ENCODE measurements around the gene BIVM. TPM values are rescaled to one million over a fixed set of nuclear protein-coding genes. Genes with fewer than 3 reads are reported as not detected.

BIVM gene
- 10 to 100 TPM; 20.2 to 38.9 TPM for total RNA-seq

DNA sequence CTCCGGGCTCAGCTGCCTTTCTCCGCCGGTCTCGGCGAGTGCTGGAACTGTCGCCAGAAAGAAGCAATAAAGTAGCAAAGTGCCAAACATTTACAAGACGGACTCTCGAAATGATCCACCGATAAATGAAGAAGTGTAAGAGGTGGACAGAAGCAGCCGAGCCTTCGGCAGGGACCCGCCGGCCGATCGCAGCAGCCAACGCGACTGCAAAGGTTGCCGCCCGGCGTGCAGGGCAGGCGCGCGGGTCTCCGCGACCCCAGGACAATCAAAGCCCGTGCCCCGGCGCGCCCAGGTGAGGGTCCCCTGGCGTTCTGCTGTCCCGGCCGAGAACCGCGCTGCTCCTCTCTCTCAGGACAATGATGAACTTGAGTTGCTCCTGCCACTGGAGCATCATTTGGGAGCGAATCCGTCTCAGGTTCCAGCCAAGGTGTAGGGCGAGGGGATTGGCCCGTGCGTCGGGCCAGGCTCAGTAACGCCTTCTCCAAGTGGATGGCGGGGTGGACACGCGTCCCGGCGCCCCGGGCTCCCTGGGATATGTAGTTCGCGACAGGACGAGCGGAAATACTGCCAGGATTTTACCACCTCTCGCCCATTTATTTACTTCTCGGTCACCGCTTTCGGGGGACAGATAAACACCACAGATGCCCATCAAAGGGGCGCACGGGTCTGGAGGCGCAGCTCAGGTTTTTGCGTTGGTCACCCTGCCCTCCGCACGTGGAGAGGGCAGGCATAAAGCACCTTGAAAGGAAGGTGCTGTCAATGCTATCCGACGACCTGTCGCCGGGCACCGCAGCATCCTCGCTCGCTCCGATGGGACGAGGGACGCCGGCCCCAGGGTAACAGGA is at the start of gene BIVM, which contains the start of gene POGLUT2:
Gene BIVM, plus strand, starts transcription at position 539 of the 845 bp plus-strand sequence. CDS start 8,149 bp downstream, outside the sequence.
Gene POGLUT2, minus strand, starts transcription at position 396 of the 845 bp plus-strand sequence. Its CDS starts 306 bp downstream, at position 90.
- DNase-seq (ENCODE audit: low spot score) = peak; percentile 94
- Histone ChIP-seq H3K9me3 (no peaks in the 10 kb centered on the region), H3K4me1 (peaks cover 0 to 44% of the 10 kb centered on the region in 2 donors), H3K36me3 (no peaks in the 10 kb centered on the region), H3K4me3 (peak within 1 kb of the TSS; percentile 73 to 95), H3K27ac (peak within 1 kb of the TSS; percentile 93 to 94), H3K27me3 (no peaks in the 10 kb centered on the region)
- TF ChIP-seq, protein P1, sequence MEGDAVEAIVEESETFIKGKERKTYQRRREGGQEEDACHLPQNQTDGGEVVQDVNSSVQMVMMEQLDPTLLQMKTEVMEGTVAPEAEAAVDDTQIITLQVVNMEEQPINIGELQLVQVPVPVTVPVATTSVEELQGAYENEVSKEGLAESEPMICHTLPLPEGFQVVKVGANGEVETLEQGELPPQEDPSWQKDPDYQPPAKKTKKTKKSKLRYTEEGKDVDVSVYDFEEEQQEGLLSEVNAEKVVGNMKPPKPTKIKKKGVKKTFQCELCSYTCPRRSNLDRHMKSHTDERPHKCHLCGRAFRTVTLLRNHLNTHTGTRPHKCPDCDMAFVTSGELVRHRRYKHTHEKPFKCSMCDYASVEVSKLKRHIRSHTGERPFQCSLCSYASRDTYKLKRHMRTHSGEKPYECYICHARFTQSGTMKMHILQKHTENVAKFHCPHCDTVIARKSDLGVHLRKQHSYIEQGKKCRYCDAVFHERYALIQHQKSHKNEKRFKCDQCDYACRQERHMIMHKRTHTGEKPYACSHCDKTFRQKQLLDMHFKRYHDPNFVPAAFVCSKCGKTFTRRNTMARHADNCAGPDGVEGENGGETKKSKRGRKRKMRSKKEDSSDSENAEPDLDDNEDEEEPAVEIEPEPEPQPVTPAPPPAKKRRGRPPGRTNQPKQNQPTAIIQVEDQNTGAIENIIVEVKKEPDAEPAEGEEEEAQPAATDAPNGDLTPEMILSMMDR (IDR thresholded peaks at IDR 0.05) = no peak

DNA sequence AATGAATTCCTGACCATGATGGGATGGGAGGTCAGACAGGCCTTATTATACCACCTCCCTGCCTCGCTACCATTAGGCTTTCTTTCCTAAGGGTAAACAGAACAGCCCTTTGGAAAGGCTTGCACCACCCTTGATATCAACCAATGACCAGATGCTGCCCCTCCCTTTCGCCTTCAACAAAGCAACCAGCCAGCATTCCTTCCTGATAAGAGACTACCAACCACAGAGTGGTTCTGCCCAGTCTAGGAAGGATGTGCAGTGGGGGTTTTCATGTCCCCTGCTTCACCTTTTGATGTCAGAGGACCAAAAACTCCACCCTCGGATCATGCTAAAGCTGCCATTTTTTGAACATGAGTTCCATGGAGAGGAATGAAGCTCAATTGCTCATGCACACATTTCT is 47.0 kb upstream of the BIVM start:
- DNase-seq (ENCODE audit: low spot score) = no peak
- H3K27ac ChIP-seq = no peak overlapping the region
- TF ChIP-seq, protein P1 (IDR thresholded peaks at IDR 0.05) = no peak
- H3K4me3 ChIP-seq = no peak overlapping the region
- no peaks in the 10 kb centered on the region for H3K4me1 ChIP-seq
- H3K27me3 ChIP-seq = no peaks in the 10 kb centered on the region
- no peaks in the 10 kb centered on the region for H3K36me3 ChIP-seq
- H3K9me3 ChIP-seq = no peaks in the 10 kb centered on the region

DNA sequence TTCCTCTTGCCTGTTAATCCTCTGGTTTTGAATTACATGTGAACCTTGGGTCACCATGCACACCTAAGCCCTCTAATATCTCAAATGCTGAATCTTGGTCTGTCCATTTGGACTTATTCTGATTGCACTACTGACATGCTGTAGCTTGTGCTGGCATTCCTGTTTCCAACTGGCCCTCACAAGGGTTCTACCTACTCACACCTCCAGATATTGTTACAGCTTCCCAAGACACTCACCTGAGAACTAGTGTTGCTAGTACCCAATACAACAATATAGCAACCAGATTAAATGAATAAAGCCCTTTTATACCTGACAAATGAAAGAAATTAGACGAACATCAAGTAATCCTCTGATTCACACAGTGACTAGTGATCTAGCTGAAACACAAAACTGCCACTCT is 41.9 kb upstream of the BIVM start:
- Histone ChIP-seq H3K27me3 (no peaks in the 10 kb centered on the region), H3K36me3 (no peaks in the 10 kb centered on the region), H3K27ac (no peak overlapping the region), H3K9me3 (no peaks in the 10 kb centered on the region), H3K4me3 (no peak overlapping the region), H3K4me1 (no peaks in the 10 kb centered on the region)
- TF ChIP-seq, protein P1 (IDR thresholded peaks at IDR 0.05) = no peak
- no peak for DNase-seq (ENCODE audit: low spot score)

- Histone ChIP-seq H3K27me3 (no peaks in the 10 kb centered on the region), H3K27ac (no peak overlapping the region), H3K9me3 (no peaks in the 10 kb centered on the region), H3K4me3 (no peak overlapping the region), H3K36me3 (no peaks in the 10 kb centered on the region), H3K4me1 (no peaks in the 10 kb centered on the region)
- TF ChIP-seq, protein P1 (IDR thresholded peaks at IDR 0.05) = no peak
- no peak for DNase-seq (ENCODE audit: low spot score)
These were observed 40.1 kb upstream of the BIVM start for GRCh38 chr13:102758842-102759241.

GRCh38 chr13:102761071-102761470 is 37.8 kb upstream of the BIVM start:
- no peaks in the 10 kb centered on the region for H3K27me3 ChIP-seq
- DNase-seq (ENCODE audit: low spot score) = no peak
- no peak overlapping the region for H3K27ac ChIP-seq
- H3K4me1 ChIP-seq = no peaks in the 10 kb centered on the region
- no peaks in the 10 kb centered on the region for H3K36me3 ChIP-seq
- no peaks in the 10 kb centered on the region for H3K9me3 ChIP-seq
- TF ChIP-seq, protein P1 (IDR thresholded peaks at IDR 0.05) = no peak
- H3K4me3 ChIP-seq = no peak overlapping the region
